Fibroblast of villous mesenchyme (primary cell): ENCODE data around the gene EFEMP2. TPM values are rescaled to one million over a fixed set of nuclear protein-coding genes. Genes with fewer than 3 reads are reported as not detected.
"Not testable (repeated sequence)": the region's sequence is repeated elsewhere in the genome, so short reads cannot be mapped to it uniquely, and the experiment has no call there.

Source experiments
- DNase-seq: peaks from one replicate; pipeline ENCODE4 v3.0.0-alpha.2; 2010; ENCODE audit warnings: low read depth
- H3K4me3 ChIP-seq: 2 replicates; pipeline ENCODE4 v1.5.1; 2011; ENCODE audit warnings: low read depth, mild to moderate bottlenecking, low read length
- total RNA-seq: library from RNA; depleted of rRNA; stranded (reverse); fragments of >200 nt; gene quantifications from 2 replicates; pipeline ENCODE4 v1.2.3, GENCODE V29; 2012
- TF ChIP-seq, protein P1 (sequence below): IDR thresholded peaks from 2 replicates; pipeline ENCODE4 v1.5.1; 2012; ENCODE audit warnings: low read depth, mild to moderate bottlenecking, low read length; ENCODE audit not compliant: insufficient read depth

EFEMP2 gene
- total RNA-seq, 1 donor = 77.7 TPM

DNA sequence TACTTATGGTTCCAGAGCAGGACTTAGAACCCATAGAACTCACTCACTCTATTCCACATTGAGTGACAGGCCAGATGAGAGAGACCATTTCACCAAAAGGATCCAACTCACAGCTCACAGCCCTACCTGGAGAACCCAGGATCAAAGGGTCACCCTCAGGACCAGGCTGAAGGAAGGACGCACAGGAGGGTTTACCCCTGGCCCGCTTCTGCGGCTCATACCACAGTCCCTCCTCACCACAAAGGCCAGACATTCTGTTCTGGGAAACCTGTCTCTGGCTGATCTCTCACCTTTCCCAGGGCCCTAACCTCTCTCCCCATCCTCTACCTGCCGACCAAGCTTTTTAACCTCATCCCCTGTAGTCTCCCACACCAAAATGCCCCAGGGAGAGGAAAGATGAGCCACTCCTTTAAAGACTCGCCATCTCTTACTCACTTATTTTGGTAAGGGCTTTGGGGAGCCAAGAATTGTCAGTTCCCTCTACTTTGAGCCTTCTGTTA is 22.9 kb upstream of the EFEMP2 start:
- H3K4me3 ChIP-seq = no peak overlapping the region
- TF ChIP-seq, protein P1, sequence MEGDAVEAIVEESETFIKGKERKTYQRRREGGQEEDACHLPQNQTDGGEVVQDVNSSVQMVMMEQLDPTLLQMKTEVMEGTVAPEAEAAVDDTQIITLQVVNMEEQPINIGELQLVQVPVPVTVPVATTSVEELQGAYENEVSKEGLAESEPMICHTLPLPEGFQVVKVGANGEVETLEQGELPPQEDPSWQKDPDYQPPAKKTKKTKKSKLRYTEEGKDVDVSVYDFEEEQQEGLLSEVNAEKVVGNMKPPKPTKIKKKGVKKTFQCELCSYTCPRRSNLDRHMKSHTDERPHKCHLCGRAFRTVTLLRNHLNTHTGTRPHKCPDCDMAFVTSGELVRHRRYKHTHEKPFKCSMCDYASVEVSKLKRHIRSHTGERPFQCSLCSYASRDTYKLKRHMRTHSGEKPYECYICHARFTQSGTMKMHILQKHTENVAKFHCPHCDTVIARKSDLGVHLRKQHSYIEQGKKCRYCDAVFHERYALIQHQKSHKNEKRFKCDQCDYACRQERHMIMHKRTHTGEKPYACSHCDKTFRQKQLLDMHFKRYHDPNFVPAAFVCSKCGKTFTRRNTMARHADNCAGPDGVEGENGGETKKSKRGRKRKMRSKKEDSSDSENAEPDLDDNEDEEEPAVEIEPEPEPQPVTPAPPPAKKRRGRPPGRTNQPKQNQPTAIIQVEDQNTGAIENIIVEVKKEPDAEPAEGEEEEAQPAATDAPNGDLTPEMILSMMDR = no peak
- DNase-seq = no peak

DNA sequence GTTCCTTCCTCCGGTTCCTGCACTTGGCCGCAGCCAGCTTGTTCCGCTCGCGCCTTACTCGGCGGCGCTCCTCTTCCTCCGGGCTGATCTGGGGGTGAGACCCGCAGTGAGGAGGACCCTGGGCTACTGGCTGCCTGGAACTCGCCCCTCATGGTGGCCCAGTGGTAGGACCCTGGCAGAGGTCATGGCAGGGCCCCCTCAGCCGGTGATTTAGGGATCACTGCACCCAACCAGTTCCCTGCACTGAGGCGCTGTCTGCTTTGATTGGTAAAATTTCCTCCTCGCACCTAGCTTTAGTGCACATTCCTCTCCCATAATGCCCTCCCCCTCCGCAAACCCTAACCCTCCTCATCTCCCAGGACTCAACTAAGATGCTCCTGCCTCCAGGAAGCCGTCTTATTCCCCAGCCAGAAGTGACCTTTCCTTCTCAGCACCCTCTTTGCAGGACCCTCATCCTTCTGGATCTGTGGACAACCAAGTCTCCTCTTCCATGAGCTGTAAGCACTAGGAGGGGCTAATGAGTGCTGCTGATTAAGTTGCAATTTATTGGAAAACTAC is 21.5 kb upstream of the EFEMP2 start:
- DNase-seq = no peak
- no peak overlapping the region for H3K4me3 ChIP-seq
- TF ChIP-seq, protein P1 = no peak

DNA sequence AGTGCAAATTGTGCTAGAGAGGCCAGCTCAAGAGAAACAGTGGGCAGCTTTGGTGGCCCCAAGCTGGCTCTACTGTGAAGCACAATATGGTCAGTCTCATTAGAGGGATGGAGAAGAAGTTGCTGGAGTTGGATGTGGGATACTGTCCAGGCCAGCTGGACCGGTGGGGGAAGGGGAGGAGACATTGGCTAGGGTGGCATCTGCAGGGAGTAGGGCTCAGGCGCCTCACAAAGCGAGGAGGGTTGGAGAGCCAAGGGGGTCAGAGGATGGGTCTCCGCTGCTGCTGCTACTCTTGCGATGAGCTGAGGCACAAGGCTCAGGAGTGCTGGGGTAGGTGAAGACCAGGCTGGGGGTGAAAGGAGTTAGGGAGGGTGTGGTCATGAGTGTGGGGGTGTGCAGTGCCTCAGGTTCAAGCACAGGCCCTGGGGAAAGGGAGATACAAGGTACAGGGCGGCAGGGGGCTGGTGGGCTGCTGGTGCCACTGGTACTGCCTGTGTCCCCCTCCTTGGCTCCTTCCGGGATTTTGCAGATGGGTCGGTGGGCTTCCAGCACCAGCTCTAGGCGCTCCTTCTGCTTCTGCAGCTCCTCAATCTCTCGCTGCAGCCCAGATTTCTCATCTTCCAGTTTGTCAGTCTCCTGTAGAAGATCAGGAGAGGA is 20.2 kb upstream of the EFEMP2 start:
- DNase-seq = no peak
- no peak overlapping the region for H3K4me3 ChIP-seq
- TF ChIP-seq, protein P1 = no peak

DNA sequence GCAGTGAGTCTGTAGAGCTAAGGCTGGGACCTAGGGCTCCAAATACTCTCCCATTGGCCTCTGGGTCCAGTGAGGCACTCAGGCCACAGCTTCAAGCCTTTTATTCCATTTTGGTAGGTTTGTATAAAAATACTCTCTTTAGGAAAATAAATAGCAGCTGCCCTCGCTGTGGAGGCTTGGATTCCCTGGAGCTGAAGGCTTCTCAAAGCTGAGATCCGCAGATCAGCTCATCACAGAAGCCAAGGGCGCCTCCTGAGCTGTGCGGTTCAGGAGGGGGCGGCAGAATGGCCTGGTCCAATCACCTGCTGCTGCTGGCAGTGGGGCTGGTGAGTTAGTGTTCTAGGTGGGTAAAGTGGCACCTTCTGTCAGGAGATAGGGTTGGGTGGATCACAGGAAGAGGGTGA is 19.5 kb upstream of the EFEMP2 start:
- DNase-seq = not testable (repeated sequence)
- H3K4me3 ChIP-seq = peak overlapping the region; percentile 63

DNA sequence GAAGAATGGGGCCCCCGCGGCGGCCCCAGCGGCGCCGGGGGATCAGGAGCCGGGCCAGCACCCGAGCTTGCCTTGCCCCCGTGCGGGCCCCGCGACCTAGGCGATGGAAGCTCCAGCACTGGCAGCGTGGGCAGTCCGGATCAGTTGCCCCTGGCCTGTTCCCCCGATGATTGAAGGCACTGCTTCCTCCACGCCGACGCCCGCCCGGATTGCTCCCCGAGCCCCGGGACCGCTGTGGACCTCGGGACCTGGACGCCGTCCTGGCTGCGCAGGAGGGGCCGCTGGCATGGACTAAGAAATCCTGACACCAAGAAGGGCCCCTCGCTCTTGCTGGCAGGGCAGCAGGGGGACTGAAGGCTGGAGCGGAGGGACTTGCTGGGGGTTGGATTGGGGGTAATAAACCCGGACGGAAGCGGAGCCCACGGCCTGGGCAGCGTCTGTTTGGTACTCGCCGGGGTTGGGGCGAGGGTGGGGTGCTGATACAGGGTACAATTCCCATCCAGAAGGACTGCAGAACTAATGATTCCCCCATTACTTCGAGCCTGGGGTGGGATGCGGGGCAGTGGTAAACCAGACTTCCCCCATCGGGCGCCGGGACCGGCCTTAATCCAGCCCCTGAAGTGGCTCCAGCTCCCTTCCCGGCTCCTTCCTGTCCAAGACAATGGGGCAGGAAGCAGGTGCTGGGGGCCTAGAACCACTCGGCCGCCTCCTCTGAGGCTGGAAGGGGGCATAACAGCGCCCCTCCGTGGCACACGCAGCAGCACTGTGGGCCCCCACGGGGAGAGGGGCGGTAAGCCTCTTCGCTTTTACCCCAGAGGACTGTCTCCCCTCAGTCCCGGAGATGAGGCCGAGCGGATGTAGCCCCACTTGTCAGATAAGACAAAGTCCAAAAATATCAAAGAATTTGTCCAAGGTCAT is 18.9 kb upstream of the EFEMP2 start:
- TF ChIP-seq, protein P1 = peak; percentile 27
- no peak for DNase-seq
- peak overlapping the region; percentile 63 for H3K4me3 ChIP-seq

DNA sequence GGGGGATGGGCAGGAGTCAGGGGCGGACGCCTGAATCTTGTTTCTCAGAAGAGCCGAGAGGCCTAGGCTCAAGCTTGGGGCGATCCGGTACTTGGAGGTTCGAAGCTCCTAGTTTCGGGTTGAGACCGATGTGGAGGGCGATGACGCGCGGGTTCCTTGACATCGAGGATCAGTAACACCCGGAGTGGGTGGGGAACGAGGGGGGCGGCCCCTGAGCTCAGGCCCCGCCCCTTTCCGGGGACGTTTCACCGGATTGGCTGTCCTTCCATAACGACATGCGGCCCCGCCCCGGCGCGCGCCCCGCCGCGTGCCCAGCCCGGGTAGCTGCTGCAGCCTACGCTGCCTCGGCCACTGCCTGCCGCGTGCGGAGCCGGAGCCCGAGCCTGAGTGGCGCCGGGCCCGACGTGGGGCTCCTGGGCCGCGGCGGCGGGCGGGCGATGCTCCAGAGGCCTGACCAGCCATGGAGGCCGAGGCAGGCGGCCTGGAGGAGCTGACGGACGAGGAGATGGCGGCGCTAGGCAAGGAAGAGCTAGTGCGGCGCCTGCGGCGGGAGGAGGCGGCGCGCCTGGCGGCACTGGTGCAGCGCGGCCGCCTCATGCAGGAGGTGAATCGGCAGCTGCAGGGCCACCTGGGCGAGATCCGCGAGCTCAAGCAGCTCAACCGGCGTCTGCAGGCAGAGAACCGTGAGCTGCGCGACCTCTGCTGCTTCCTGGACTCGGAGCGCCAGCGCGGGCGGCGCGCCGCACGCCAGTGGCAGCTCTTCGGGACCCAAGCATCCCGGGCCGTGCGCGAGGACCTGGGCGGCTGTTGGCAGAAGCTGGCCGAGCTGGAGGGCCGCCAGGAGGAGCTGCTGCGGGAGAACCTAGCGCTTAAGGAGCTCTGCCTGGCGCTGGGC is 18.0 kb upstream of the EFEMP2 start, which contains the start of gene CCDC85B:
Gene CCDC85B (plus strand): TSS at position 350 of the 895 bp plus-strand sequence. CDS start 111 bp downstream, at position 461.
- DNase-seq = peak; percentile 97
- TF ChIP-seq, protein P1 = peak; percentile 8
- peak within 1 kb of the TSS; percentile 63 for H3K4me3 ChIP-seq
